ENCODE data around the gene RIN3. TPM values are rescaled to one million over a fixed set of nuclear protein-coding genes. Genes with fewer than 3 reads are reported as not detected.
"Not testable (repeated sequence)": the region's sequence is repeated elsewhere in the genome, so short reads cannot be mapped to it uniquely, and the experiment has no call there.

The RIN3 gene
- total RNA-seq, 1 donor from 2014 or later = 4.7 TPM

GRCh38 chr14:92714739-92715307 lies 201.2 kb downstream of the RIN3 start:
- not testable (repeated sequence) for H3K27me3 ChIP-seq (ENCODE audit: control insufficient read depth in 3 of 3, insufficient read depth in 3 of 3, low read length in 3 of 3); H3K4me3 ChIP-seq (ENCODE audit: low read length in 3 of 3); H3K9ac ChIP-seq (ENCODE audit: low read depth in 1 of 3, low read length in 3 of 3); H3K9me3 ChIP-seq (ENCODE audit: control insufficient read depth in 3 of 3, low read length in 3 of 3); H3K27ac ChIP-seq (ENCODE audit: low read depth, low read length)
- Histone ChIP-seq H3K36me3 (ENCODE audit: control insufficient read depth in 3 of 3, insufficient read depth in 3 of 3, low read length in 3 of 3) (peaks cover 26 to 32% (median 31%) of the 10 kb centered on the region in 3 donors), H3K4me1 (ENCODE audit: control insufficient read depth in 3 of 3, insufficient read depth in 3 of 3, low read length in 3 of 3) (peaks cover 0 to 17% (median 12%) of the 10 kb centered on the region in 3 donors)

- H3K27me3 ChIP-seq (ENCODE audit: control insufficient read depth in 3 of 3, insufficient read depth in 3 of 3, low read length in 3 of 3) = no peaks in the 10 kb centered on the region
- peaks cover 14 to 23% (median 19%) of the 10 kb centered on the region in 3 donors for H3K36me3 ChIP-seq (ENCODE audit: control insufficient read depth in 3 of 3, insufficient read depth in 3 of 3, low read length in 3 of 3)
- H3K4me1 ChIP-seq (ENCODE audit: control insufficient read depth in 3 of 3, insufficient read depth in 3 of 3, low read length in 3 of 3) = peaks cover 0 to 17% (median 12%) of the 10 kb centered on the region in 3 donors
- H3K9ac ChIP-seq (ENCODE audit: low read depth in 1 of 3, low read length in 3 of 3) = peak overlapping the region in 1 of 3 donors; percentile 17
- H3K27ac ChIP-seq (ENCODE audit: low read depth, low read length) = no peak overlapping the region
- no peaks in the 10 kb centered on the region for H3K9me3 ChIP-seq (ENCODE audit: control insufficient read depth in 3 of 3, low read length in 3 of 3)
- no peak overlapping the region for H3K4me3 ChIP-seq (ENCODE audit: low read length in 3 of 3)
These were observed 202.6 kb downstream of the RIN3 start for GRCh38 chr14:92716131-92716530.

GRCh38 chr14:92717571-92718042 lies 204.0 kb downstream of the RIN3 start:
- Histone ChIP-seq H3K27ac (ENCODE audit: low read depth, low read length) (peak overlapping the region; percentile 15), H3K9ac (ENCODE audit: low read depth in 1 of 3, low read length in 3 of 3) (peak overlapping the region in 1 of 3 donors; percentile 30), H3K4me3 (ENCODE audit: low read length in 3 of 3) (no peak overlapping the region), H3K9me3 (ENCODE audit: control insufficient read depth in 3 of 3, low read length in 3 of 3) (no peaks in the 10 kb centered on the region), H3K36me3 (ENCODE audit: control insufficient read depth in 3 of 3, insufficient read depth in 3 of 3, low read length in 3 of 3) (peaks cover 6 to 15% (median 10%) of the 10 kb centered on the region in 3 donors), H3K4me1 (ENCODE audit: control insufficient read depth in 3 of 3, insufficient read depth in 3 of 3, low read length in 3 of 3) (peaks cover 0 to 12% (median 11%) of the 10 kb centered on the region in 3 donors), H3K27me3 (ENCODE audit: control insufficient read depth in 3 of 3, insufficient read depth in 3 of 3, low read length in 3 of 3) (no peaks in the 10 kb centered on the region)

- Histone ChIP-seq H3K9me3 (ENCODE audit: control insufficient read depth in 3 of 3, low read length in 3 of 3) (no peaks in the 10 kb centered on the region), H3K4me3 (ENCODE audit: low read length in 3 of 3) (no peak overlapping the region)
These were observed 205.1 kb downstream of the RIN3 start for GRCh38 chr14:92718664-92719063.

GRCh38 chr14:92719421-92719820 lies 205.8 kb downstream of the RIN3 start:
- no peaks in the 10 kb centered on the region for H3K9me3 ChIP-seq (ENCODE audit: control insufficient read depth in 3 of 3, low read length in 3 of 3)

More at GRCh38 chr14:92718664-92719063, 205.1 kb downstream of the RIN3 start:
- H3K27ac ChIP-seq (ENCODE audit: low read depth, low read length) = no peak overlapping the region
- no peak overlapping the region for H3K9ac ChIP-seq (ENCODE audit: low read depth in 1 of 3, low read length in 3 of 3)
- peaks cover 0 to 12% (median 11%) of the 10 kb centered on the region in 3 donors for H3K4me1 ChIP-seq (ENCODE audit: control insufficient read depth in 3 of 3, insufficient read depth in 3 of 3, low read length in 3 of 3)
- H3K27me3 ChIP-seq (ENCODE audit: control insufficient read depth in 3 of 3, insufficient read depth in 3 of 3, low read length in 3 of 3) = no peaks in the 10 kb centered on the region
- peaks cover 3 to 15% (median 4%) of the 10 kb centered on the region in 3 donors for H3K36me3 ChIP-seq (ENCODE audit: control insufficient read depth in 3 of 3, insufficient read depth in 3 of 3, low read length in 3 of 3)

GRCh38 chr14:92719890-92720323 lies 206.3 kb downstream of the RIN3 start:
- no peak overlapping the region for H3K9ac ChIP-seq (ENCODE audit: low read depth in 1 of 3, low read length in 3 of 3)
- no peaks in the 10 kb centered on the region for H3K9me3 ChIP-seq (ENCODE audit: control insufficient read depth in 3 of 3, low read length in 3 of 3)
- H3K27me3 ChIP-seq (ENCODE audit: control insufficient read depth in 3 of 3, insufficient read depth in 3 of 3, low read length in 3 of 3) = no peaks in the 10 kb centered on the region
- peaks cover 0 to 6% (median 0%) of the 10 kb centered on the region in 3 donors for H3K36me3 ChIP-seq (ENCODE audit: control insufficient read depth in 3 of 3, insufficient read depth in 3 of 3, low read length in 3 of 3)
- no peak overlapping the region for H3K27ac ChIP-seq (ENCODE audit: low read depth, low read length)
- peaks cover 4 to 20% (median 15%) of the 10 kb centered on the region in 3 donors for H3K4me1 ChIP-seq (ENCODE audit: control insufficient read depth in 3 of 3, insufficient read depth in 3 of 3, low read length in 3 of 3)
- no peak overlapping the region for H3K4me3 ChIP-seq (ENCODE audit: low read length in 3 of 3)

More at GRCh38 chr14:92719421-92719820, 205.8 kb downstream of the RIN3 start:
- Histone ChIP-seq H3K36me3 (ENCODE audit: control insufficient read depth in 3 of 3, insufficient read depth in 3 of 3, low read length in 3 of 3) (peaks cover 0 to 8% (median 0%) of the 10 kb centered on the region in 3 donors), H3K4me3 (ENCODE audit: low read length in 3 of 3) (no peak overlapping the region), H3K27ac (ENCODE audit: low read depth, low read length) (no peak overlapping the region), H3K4me1 (ENCODE audit: control insufficient read depth in 3 of 3, insufficient read depth in 3 of 3, low read length in 3 of 3) (peaks cover 3 to 15% (median 12%) of the 10 kb centered on the region in 3 donors), H3K9ac (ENCODE audit: low read depth in 1 of 3, low read length in 3 of 3) (no peak overlapping the region), H3K27me3 (ENCODE audit: control insufficient read depth in 3 of 3, insufficient read depth in 3 of 3, low read length in 3 of 3) (no peaks in the 10 kb centered on the region)

- Histone ChIP-seq H3K4me3 (ENCODE audit: low read length in 3 of 3) (peak overlapping the region in 1 of 3 donors; percentile 31), H3K27ac (ENCODE audit: low read depth, low read length) (peak overlapping the region; percentile 21), H3K36me3 (ENCODE audit: control insufficient read depth in 3 of 3, insufficient read depth in 3 of 3, low read length in 3 of 3) (peaks cover 2 to 9% (median 3%) of the 10 kb centered on the region in 3 donors), H3K27me3 (ENCODE audit: control insufficient read depth in 3 of 3, insufficient read depth in 3 of 3, low read length in 3 of 3) (no peaks in the 10 kb centered on the region), H3K9ac (ENCODE audit: low read depth in 1 of 3, low read length in 3 of 3) (peak overlapping the region in 1 of 3 donors; percentile 55), H3K4me1 (ENCODE audit: control insufficient read depth in 3 of 3, insufficient read depth in 3 of 3, low read length in 3 of 3) (peaks cover 7 to 16% (median 12%) of the 10 kb centered on the region in 3 donors), H3K9me3 (ENCODE audit: control insufficient read depth in 3 of 3, low read length in 3 of 3) (no peaks in the 10 kb centered on the region)
These were observed 211.1 kb downstream of the RIN3 start for GRCh38 chr14:92724516-92725340.

GRCh38 chr14:92726135-92726932 lies 212.8 kb downstream of the RIN3 start:
- Histone ChIP-seq H3K4me1 (ENCODE audit: control insufficient read depth in 3 of 3, insufficient read depth in 3 of 3, low read length in 3 of 3) (peaks cover 7 to 16% (median 12%) of the 10 kb centered on the region in 3 donors), H3K9me3 (ENCODE audit: control insufficient read depth in 3 of 3, low read length in 3 of 3) (no peaks in the 10 kb centered on the region), H3K27me3 (ENCODE audit: control insufficient read depth in 3 of 3, insufficient read depth in 3 of 3, low read length in 3 of 3) (no peaks in the 10 kb centered on the region), H3K36me3 (ENCODE audit: control insufficient read depth in 3 of 3, insufficient read depth in 3 of 3, low read length in 3 of 3) (peaks cover 2 to 8% (median 3%) of the 10 kb centered on the region in 3 donors), H3K9ac (ENCODE audit: low read depth in 1 of 3, low read length in 3 of 3) (no peak overlapping the region), H3K4me3 (ENCODE audit: low read length in 3 of 3) (no peak overlapping the region), H3K27ac (ENCODE audit: low read depth, low read length) (peak overlapping the region; percentile 3)

- no peaks in the 10 kb centered on the region for H3K9me3 ChIP-seq (ENCODE audit: control insufficient read depth in 3 of 3, low read length in 3 of 3)
- H3K27me3 ChIP-seq (ENCODE audit: control insufficient read depth in 3 of 3, insufficient read depth in 3 of 3, low read length in 3 of 3) = no peaks in the 10 kb centered on the region
- peaks cover 7 to 16% (median 12%) of the 10 kb centered on the region in 3 donors for H3K4me1 ChIP-seq (ENCODE audit: control insufficient read depth in 3 of 3, insufficient read depth in 3 of 3, low read length in 3 of 3)
- H3K27ac ChIP-seq (ENCODE audit: low read depth, low read length) = peak overlapping the region; percentile 3
- H3K9ac ChIP-seq (ENCODE audit: low read depth in 1 of 3, low read length in 3 of 3) = no peak overlapping the region
- H3K36me3 ChIP-seq (ENCODE audit: control insufficient read depth in 3 of 3, insufficient read depth in 3 of 3, low read length in 3 of 3) = peaks cover 7 to 14% (median 8%) of the 10 kb centered on the region in 3 donors
- no peak overlapping the region for H3K4me3 ChIP-seq (ENCODE audit: low read length in 3 of 3)
These were observed 213.3 kb downstream of the RIN3 start for GRCh38 chr14:92726933-92727262.

Data from skeletal muscle tissue (tissue), 4 donors.